Measurements from ENCODE around the gene PPP1R2C. TPM values are rescaled to one million over a fixed set of nuclear protein-coding genes. Genes with fewer than 3 reads are reported as not detected.

PPP1R2C gene
- polyA plus RNA-seq, 1 donor = not detected

- Histone ChIP-seq H3K27ac (ENCODE audit: low read length) (no peak overlapping the region), H3K27me3 (ENCODE audit: control insufficient read depth, insufficient read depth, low read length) (no peaks in the 10 kb centered on the region), H3K4me3 (ENCODE audit: low read length) (no peak overlapping the region), H3K36me3 (ENCODE audit: control insufficient read depth, insufficient read depth, low read length) (no peaks in the 10 kb centered on the region), H3K4me1 (ENCODE audit: control insufficient read depth, insufficient read depth, low read length) (peaks cover 19% of the 10 kb centered on the region), H3K9me3 (ENCODE audit: control insufficient read depth, low read depth, low read length) (no peaks in the 10 kb centered on the region)
- peak in 1 of 2 donors; percentile 4 for DNase-seq
- WGBS (ENCODE audit: insufficient coverage, low lambda C conversion rate) = no CpG with 5 or more reads among the region's 3 CpGs
These were observed 26.4 kb downstream of the PPP1R2C start for GRCh38 chrX:42751573-42751972.

DNA sequence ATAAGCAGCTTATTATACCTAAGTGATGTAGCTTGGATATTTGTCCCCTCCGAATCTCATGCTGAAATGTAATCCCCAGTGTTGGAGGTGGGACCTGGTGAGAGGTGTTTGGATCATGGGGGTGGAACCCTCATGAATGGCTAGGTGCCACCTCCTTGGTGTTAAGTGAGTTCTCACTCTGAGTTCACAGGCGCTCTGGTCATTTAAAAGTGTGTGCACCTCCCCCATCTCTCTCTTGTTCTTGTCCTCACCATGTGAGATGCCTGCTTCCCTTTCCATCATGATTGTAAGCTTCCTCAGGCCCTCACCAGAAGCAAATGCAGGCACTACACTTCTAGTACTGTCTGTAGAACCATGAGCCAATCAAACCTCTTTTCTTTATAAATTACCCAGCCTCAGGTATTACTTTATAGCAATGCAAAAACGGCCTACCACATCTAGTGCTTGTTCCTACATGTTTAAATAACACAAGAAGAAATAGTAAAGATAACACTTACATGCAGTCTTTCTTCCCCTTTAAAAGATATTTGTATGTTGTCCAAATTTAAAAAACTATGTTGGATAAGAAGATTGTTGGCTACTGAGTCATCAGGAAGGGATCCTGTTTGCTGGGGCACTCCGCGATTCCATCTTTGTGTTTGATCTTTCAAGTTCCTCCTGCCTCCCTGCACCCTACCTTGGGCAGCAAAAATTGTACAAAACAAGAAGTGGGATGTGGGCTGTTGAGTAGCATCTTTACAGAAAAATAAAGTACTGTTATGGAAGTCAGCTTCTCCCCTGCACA, 29.7 kb downstream of the PPP1R2C start:
- Histone ChIP-seq H3K27ac (ENCODE audit: low read length) (no peak overlapping the region), H3K4me3 (ENCODE audit: low read length) (no peak overlapping the region), H3K9me3 (ENCODE audit: control insufficient read depth, low read depth, low read length) (no peaks in the 10 kb centered on the region), H3K4me1 (ENCODE audit: control insufficient read depth, insufficient read depth, low read length) (peaks cover 3% of the 10 kb centered on the region), H3K27me3 (ENCODE audit: control insufficient read depth, insufficient read depth, low read length) (no peaks in the 10 kb centered on the region), H3K36me3 (ENCODE audit: control insufficient read depth, insufficient read depth, low read length) (no peaks in the 10 kb centered on the region)
- DNase-seq = no peak
- no CpG with 5 or more reads among the region's 5 CpGs for WGBS (ENCODE audit: insufficient coverage, low lambda C conversion rate)

DNA sequence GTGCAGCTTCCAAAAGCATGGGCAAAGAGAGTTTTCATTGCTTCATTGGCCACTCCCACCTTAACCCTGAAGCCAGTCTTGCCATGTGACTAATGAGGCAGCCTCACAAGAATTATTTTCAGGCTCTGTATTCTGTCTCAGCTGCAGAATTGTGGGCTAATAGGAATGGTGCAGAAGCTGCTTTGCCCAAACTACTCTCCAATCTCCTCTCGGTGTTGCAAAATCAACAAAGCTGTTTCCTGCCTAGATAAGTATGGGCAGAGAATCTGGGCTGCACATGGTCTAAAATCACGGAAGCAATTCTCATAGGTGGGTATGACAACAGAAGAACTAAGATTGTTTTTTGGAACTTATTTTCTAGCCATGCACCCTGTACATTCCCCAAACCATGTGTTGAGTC, 31.4 kb downstream of the PPP1R2C start:
- no peaks in the 10 kb centered on the region for H3K36me3 ChIP-seq (ENCODE audit: control insufficient read depth, insufficient read depth, low read length)
- no peak overlapping the region for H3K4me3 ChIP-seq (ENCODE audit: low read length)
- DNase-seq = peak in 1 of 2 donors; percentile 7
- H3K4me1 ChIP-seq (ENCODE audit: control insufficient read depth, insufficient read depth, low read length) = no peaks in the 10 kb centered on the region
- H3K9me3 ChIP-seq (ENCODE audit: control insufficient read depth, low read depth, low read length) = no peaks in the 10 kb centered on the region
- no peak overlapping the region for H3K27ac ChIP-seq (ENCODE audit: low read length)
- no peaks in the 10 kb centered on the region for H3K27me3 ChIP-seq (ENCODE audit: control insufficient read depth, insufficient read depth, low read length)
- no CpG with 5 or more reads among the region's 2 CpGs for WGBS (ENCODE audit: insufficient coverage, low lambda C conversion rate)

DNA sequence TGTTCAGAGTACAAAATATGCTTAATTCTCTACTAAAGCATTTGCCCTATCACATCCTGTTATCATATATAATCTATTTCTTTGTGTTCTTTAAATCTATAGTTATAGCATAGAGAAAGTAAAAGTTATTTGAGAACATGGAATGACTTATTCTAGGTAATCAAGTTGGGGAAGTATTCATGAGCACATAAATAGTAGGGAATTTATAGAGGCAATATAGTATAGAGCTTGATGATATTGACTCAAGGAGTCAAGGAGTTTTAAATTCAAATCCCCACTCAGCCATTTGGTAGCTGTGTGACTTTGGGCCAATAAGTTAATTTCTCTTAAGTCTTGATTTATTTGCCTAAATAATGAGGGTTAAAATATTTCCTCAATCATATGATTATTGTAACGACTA, 37.5 kb downstream of the PPP1R2C start:
- Histone ChIP-seq H3K36me3 (ENCODE audit: control insufficient read depth, insufficient read depth, low read length) (no peaks in the 10 kb centered on the region), H3K4me3 (ENCODE audit: low read length) (no peak overlapping the region), H3K4me1 (ENCODE audit: control insufficient read depth, insufficient read depth, low read length) (no peaks in the 10 kb centered on the region), H3K27ac (ENCODE audit: low read length) (no peak overlapping the region), H3K27me3 (ENCODE audit: control insufficient read depth, insufficient read depth, low read length) (no peaks in the 10 kb centered on the region), H3K9me3 (ENCODE audit: control insufficient read depth, low read depth, low read length) (no peaks in the 10 kb centered on the region)
- no CpG with 5 or more reads among the region's 1 CpG for WGBS (ENCODE audit: insufficient coverage, low lambda C conversion rate)
- DNase-seq = no peak

GRCh38 chrX:42739741-42740140, 38.2 kb downstream of the PPP1R2C start:
- Histone ChIP-seq H3K9me3 (ENCODE audit: control insufficient read depth, low read depth, low read length) (no peaks in the 10 kb centered on the region), H3K4me3 (ENCODE audit: low read length) (no peak overlapping the region), H3K27ac (ENCODE audit: low read length) (no peak overlapping the region), H3K27me3 (ENCODE audit: control insufficient read depth, insufficient read depth, low read length) (no peaks in the 10 kb centered on the region), H3K4me1 (ENCODE audit: control insufficient read depth, insufficient read depth, low read length) (no peaks in the 10 kb centered on the region), H3K36me3 (ENCODE audit: control insufficient read depth, insufficient read depth, low read length) (no peaks in the 10 kb centered on the region)
- DNase-seq = no peak
- no CpG with 5 or more reads among the region's 1 CpG for WGBS (ENCODE audit: insufficient coverage, low lambda C conversion rate)

- no peaks in the 10 kb centered on the region for H3K9me3 ChIP-seq (ENCODE audit: control insufficient read depth, low read depth, low read length)
- H3K4me1 ChIP-seq (ENCODE audit: control insufficient read depth, insufficient read depth, low read length) = no peaks in the 10 kb centered on the region
- no peaks in the 10 kb centered on the region for H3K36me3 ChIP-seq (ENCODE audit: control insufficient read depth, insufficient read depth, low read length)
- H3K4me3 ChIP-seq (ENCODE audit: low read length) = no peak overlapping the region
- H3K27ac ChIP-seq (ENCODE audit: low read length) = no peak overlapping the region
- DNase-seq = peak in 1 of 2 donors; percentile 14
- no peaks in the 10 kb centered on the region for H3K27me3 ChIP-seq (ENCODE audit: control insufficient read depth, insufficient read depth, low read length)
- WGBS (ENCODE audit: insufficient coverage, low lambda C conversion rate) = no CpG with 5 or more reads among the region's 4 CpGs
These were observed 38.7 kb downstream of the PPP1R2C start for GRCh38 chrX:42739258-42739657.

- no peak for DNase-seq
- H3K4me1 ChIP-seq (ENCODE audit: control insufficient read depth, insufficient read depth, low read length) = no peaks in the 10 kb centered on the region
- WGBS (ENCODE audit: insufficient coverage, low lambda C conversion rate) = no CpG with 5 or more reads among the region's 2 CpGs
- H3K4me3 ChIP-seq (ENCODE audit: low read length) = no peak overlapping the region
- no peaks in the 10 kb centered on the region for H3K36me3 ChIP-seq (ENCODE audit: control insufficient read depth, insufficient read depth, low read length)
- no peak overlapping the region for H3K27ac ChIP-seq (ENCODE audit: low read length)
- H3K9me3 ChIP-seq (ENCODE audit: control insufficient read depth, low read depth, low read length) = no peaks in the 10 kb centered on the region
- H3K27me3 ChIP-seq (ENCODE audit: control insufficient read depth, insufficient read depth, low read length) = no peaks in the 10 kb centered on the region
These were observed 39.4 kb downstream of the PPP1R2C start for GRCh38 chrX:42738552-42738951.

DNA sequence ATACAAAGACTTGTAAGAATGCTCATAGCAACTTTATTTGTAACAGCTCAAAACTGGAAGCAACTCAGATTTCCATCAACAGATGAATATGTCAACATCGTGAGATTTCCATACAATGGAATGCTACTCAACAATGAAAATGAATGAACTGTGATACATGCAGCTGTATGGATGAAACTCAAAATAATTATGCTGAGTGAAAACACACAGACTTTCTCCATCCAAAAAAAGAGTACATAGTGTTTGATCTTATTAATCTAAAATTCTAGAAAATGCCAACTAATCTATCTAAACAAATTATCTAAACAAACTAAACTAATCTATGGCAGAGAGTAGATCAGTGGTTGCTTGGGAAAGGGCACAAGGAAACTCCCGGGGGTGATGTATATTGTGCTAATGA, 42.7 kb downstream of the PPP1R2C start:
- H3K9me3 ChIP-seq (ENCODE audit: control insufficient read depth, low read depth, low read length) = no peaks in the 10 kb centered on the region
- WGBS (ENCODE audit: insufficient coverage, low lambda C conversion rate) = no CpG with 5 or more reads among the region's 2 CpGs
- H3K4me1 ChIP-seq (ENCODE audit: control insufficient read depth, insufficient read depth, low read length) = no peaks in the 10 kb centered on the region
- no peak overlapping the region for H3K4me3 ChIP-seq (ENCODE audit: low read length)
- no peak overlapping the region for H3K27ac ChIP-seq (ENCODE audit: low read length)
- H3K27me3 ChIP-seq (ENCODE audit: control insufficient read depth, insufficient read depth, low read length) = no peaks in the 10 kb centered on the region
- H3K36me3 ChIP-seq (ENCODE audit: control insufficient read depth, insufficient read depth, low read length) = no peaks in the 10 kb centered on the region
- DNase-seq = no peak

GRCh38 chrX:42732506-42732905, 45.5 kb downstream of the PPP1R2C start:
- Histone ChIP-seq H3K27ac (ENCODE audit: low read length) (no peak overlapping the region), H3K27me3 (ENCODE audit: control insufficient read depth, insufficient read depth, low read length) (no peaks in the 10 kb centered on the region), H3K4me1 (ENCODE audit: control insufficient read depth, insufficient read depth, low read length) (no peaks in the 10 kb centered on the region), H3K36me3 (ENCODE audit: control insufficient read depth, insufficient read depth, low read length) (no peaks in the 10 kb centered on the region), H3K9me3 (ENCODE audit: control insufficient read depth, low read depth, low read length) (no peaks in the 10 kb centered on the region), H3K4me3 (ENCODE audit: low read length) (no peak overlapping the region)
- WGBS (ENCODE audit: insufficient coverage, low lambda C conversion rate) = no CpG with 5 or more reads among the region's 3 CpGs
- no peak for DNase-seq
